HG02970 (cell line): ENCODE data around the gene SLC33A1.
"Not testable (repeated sequence)": the region's sequence is repeated elsewhere in the genome, so short reads cannot be mapped to it uniquely, and the experiment has no call there.

Source experiments
- ATAC-seq: cut with Tn5 transposase; IDR thresholded peaks from one replicate; pipeline ENCODE4 v1.9.1; 2021; ENCODE audit warnings: mild to moderate bottlenecking, moderate library complexity, moderate number of reproducible peaks; ENCODE audit not compliant: unreplicated experiment, low FRiP score

The SLC33A1 gene

DNA sequence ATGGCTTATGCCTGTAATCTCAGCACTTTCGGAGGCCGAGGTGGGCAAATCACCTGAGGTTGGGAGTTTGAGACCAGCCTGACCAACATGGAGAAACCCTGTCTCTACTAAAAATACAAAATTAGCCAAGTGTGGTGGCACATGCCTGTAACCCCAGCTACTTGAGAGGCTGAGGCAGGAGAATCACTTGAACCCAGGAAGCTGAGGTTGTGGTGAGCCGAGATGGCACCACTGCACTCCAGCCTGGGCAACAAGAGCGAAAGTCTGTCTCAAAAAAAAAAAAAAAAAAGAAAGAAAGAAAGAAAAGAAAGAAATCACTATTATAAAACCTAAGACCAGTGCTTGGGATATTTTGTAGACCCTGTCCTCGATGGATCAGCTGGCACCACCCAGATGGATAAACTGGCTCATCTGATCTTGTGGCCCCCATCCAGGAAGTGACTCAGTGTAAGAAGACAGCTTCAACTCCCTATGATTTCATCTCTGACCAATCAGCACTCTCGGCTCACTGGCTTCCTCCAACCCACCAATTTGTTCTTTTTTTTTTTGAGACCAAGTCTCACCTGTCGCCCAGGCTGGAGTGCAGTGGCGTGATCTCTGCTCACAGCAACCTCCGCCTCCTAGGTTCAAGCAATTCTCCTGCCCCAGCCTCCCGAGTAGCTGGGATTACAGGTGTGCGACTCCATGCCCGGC, 8.2 kb upstream of the SLC33A1 start:
- ATAC-seq, result not testable (repeated sequence)

DNA sequence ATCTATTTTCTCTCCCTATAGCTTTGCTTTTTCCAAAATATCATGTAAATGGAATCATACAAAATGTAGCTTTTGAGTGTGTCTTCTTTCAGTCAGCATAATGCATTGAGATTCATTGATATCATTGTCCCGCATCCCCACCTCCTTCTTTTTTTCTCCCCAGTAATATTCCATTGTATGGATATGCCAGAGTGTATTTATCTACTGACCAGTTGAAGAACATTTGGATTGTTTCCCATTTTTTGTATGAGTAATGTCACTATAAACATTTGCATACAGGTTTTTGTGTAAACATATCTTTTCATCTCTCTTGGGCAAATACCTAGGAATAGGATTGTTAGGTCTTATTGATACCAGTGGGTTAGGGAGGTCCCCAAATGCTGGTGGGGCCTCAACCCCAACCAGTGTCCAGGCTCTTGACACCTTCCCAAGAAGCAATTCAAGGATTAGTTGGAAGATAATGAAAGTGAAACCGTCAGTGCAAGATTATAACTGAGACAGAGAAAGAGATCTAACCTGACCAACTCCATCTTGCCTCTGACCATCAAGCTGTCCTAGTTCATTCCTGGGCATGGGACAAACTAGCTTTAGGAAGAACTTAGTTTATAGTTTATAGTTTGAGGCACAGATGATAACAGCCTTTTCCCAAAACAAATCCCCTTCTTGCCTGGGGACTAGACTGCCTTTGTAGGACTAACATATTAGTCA, 7.4 kb upstream of the SLC33A1 start:
- no peak for ATAC-seq

- ATAC-seq, result not testable (repeated sequence)
These were observed 6.2 kb upstream of the SLC33A1 start for GRCh38 chr3:155860424-155860823.

DNA sequence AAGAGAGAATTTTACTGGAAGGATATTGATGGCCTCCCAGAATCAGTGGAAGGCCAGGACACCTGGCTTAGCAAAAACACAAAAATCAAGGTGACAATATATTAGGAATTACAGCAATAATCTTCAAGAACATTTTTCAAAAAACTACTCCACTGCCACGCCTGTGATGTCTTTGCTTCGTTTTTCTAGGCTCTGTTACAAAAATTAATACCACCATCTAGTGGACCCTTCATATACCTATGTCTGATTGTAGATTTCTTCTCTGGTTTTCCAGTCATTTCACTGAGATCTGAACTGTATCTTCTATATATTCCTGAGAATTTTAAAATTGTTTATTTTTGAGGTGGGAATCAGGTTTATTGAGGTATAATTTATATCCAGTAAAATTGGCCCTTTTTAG, 5.6 kb upstream of the SLC33A1 start:
- no peak for ATAC-seq

GRCh38 chr3:155853214-155854140, 750 bp downstream of the SLC33A1 start:
- ATAC-seq, result peak; percentile 7

DNA sequence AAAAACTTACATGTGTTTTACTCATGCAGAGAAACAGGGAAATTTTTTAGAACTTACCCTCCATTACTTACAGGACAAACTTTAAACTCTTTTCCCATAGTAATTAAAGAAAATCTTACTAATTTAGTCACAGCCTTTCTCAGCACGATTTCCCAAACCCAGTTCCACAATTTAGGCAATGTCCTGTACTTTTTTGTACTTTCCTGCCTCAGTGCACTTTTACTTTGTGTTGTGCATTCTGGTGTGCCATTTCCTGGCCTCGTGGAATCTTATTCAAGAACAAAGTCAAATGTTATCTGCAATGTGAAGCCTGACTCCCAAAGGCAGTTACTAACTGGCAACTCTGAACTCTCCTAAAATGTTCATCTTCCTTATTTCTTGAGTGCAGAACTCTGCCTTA, 1.9 kb downstream of the SLC33A1 start:
- no peak for ATAC-seq

- not testable (repeated sequence) for ATAC-seq
These were observed 4.8 kb downstream of the SLC33A1 start for GRCh38 chr3:155849404-155849803.

- ATAC-seq, result no peak
These were observed 6.2 kb downstream of the SLC33A1 start for GRCh38 chr3:155847993-155848392.

- no peak for ATAC-seq
These were observed 8.1 kb downstream of the SLC33A1 start for GRCh38 chr3:155846119-155846518.

DNA sequence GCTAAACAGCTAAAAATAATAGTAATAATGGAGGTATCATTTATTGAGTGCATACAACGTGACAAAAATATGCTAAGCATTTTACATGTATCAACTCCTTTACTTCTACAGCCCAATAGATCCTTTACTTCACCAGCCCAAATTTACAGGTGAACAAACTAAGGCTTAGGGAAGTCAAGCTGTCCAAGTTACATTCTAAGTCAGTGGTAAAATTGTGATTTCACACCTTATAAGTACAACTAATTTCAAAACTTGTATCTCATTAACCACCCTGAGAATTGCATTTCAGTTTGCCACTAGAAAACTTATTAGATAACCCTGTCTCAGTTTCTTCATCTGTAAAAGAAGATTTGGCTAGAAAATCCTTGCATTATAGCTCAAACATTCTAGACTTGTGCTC, 10.7 kb downstream of the SLC33A1 start:
- ATAC-seq, result no peak

DNA sequence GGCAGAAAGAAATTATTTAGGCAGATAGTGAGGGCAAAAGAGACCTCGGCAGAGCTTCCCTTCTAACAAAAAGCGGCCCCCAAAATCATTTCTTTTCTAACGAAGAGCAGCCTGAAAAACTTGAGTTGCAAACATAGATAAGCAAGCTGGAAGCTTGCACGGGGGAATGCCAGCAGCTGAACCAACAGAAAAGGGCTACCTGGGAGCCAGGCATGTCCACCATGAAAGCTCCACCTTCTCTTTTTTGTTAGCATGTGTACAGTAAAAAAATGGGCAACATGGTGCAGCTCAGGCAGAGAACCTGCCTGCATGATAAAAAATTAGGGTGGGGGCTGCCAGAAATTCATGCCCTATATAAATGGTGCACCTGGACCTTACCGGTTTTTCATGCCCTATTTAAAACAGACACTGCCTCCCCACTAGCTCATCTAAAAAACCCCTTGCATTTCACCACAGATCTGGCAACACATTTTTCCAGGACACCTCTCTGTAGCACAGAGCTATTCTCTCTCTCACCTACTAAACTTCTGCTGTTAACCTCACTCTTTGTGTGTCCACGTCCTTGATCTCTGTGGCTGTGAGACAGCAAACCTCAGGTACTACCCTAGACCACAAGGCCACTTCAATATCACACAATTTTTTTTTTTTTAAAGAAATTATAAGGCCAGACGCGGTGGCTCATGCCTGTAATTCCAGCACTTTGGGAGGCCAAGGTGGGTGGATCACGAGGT, 18.7 kb downstream of the SLC33A1 start:
- ATAC-seq, result no peak

- not testable (repeated sequence) for ATAC-seq
These were observed 25.6 kb downstream of the SLC33A1 start for GRCh38 chr3:155828490-155829098.

DNA sequence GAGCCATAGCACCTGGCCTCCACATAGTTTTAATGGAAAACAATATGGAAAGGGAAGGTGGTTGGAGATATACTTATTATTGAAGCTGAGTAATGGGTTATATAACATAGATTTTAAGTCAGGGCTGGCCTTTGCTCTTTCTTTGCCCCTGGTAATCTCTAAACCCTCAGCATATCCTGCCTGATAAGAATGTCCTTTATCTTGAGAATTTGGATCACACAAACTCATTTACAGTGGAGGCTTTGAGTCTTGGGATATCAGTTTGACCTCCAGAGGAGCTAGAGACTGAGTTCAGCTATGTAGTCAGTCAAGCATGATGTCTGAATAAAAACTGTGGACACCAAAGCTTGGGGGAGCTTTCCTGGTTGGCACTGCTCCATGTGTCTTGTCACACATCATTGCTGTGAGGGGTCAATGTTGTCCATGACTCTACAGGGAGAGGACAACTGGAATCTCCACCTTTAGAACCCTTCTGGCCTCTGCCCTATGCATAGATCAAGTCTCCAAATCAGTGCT, 39.1 kb downstream of the SLC33A1 start:
- no peak for ATAC-seq

DNA sequence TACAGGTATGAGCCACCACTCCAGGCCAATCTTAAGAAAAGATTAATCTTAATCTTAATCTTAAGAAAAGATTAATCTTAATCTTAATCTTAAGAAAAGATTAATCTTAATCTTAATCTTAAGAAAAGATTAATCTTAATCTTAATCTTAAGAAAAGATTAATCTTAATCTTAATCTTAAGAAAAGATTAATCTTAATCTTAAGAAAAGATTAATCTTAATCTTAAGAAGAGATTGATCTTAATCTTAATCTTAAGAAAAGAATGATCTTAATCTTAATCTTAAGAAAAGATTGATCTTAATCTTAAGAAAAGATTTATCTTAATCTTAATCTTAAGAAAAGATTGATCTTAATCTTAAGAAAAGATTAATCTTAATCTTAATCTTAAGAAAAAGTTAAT, 41.0 kb downstream of the SLC33A1 start:
- ATAC-seq, result not testable (repeated sequence)

- no peak for ATAC-seq
These were observed 45.0 kb downstream of the SLC33A1 start for GRCh38 chr3:155809181-155809580.

GRCh38 chr3:155807823-155808222, 46.4 kb downstream of the SLC33A1 start:
- ATAC-seq, result no peak

- peak; percentile 88 for ATAC-seq
These were observed 48.2 kb downstream of the SLC33A1 start, which contains the start of gene C3orf33 for GRCh38 chr3:155805802-155806618. TSS of gene C3orf33 (minus strand) at chr3:155806278. CDS start at chr3:155806252, 26 bp downstream.

- ATAC-seq, result peak; percentile 19
These were observed 48.9 kb downstream of the SLC33A1 start for GRCh38 chr3:155805204-155805801.
